Thyroid gland (tissue), 4 donors: Measurements from ENCODE around the gene DTX3. TPM values are rescaled to one million over a fixed set of nuclear protein-coding genes. Genes with fewer than 3 reads are reported as not detected.
A peak's percentile ranks its signal among the peaks of the same experiment; 100 is the strongest.
"Not testable (repeated sequence)": the region's sequence is repeated elsewhere in the genome, so short reads cannot be mapped to it uniquely, and the experiment has no call there.

Experiments
- DNase-seq, 2 donors: peaks; one replicate each; pipeline ENCODE4 v3.0.0-alpha.2; 2019
- H3K27ac ChIP-seq, 3 donors: fragments of 200-600 bp; sonication (generic); 1 replicate in 2 of 3; 2 replicates in 1 of 3; pipeline ENCODE4 v1.5.1; 2016 to 2019; ENCODE audit warnings: mild to moderate bottlenecking in 1 of 3, moderate library complexity in 1 of 3
- H3K27me3 ChIP-seq: fragments of 200-600 bp; sonication (generic); one replicate; pipeline ENCODE4 v1.5.1; 2019
- H3K36me3 ChIP-seq, 2 donors: fragments of 200-600 bp; sonication (generic); one replicate each; pipeline ENCODE4 v1.5.1; 2016 to 2019
- H3K4me1 ChIP-seq, 2 donors: fragments of 200-600 bp; sonication (generic); one replicate each; pipeline ENCODE4 v1.5.1; 2017 to 2019
- H3K4me3 ChIP-seq, 3 donors: fragments of 200-600 bp; sonication (generic); replicated peaks in 1 of 3; 1 replicate in 2 of 3; 2 replicates in 1 of 3; pipeline ENCODE4 v1.5.1; 2016; ENCODE audit warnings: mild to moderate bottlenecking in 1 of 3
- H3K9me3 ChIP-seq: fragments of 200-600 bp; sonication (generic); one replicate; pipeline ENCODE4 v1.5.1; 2017
- CTCF ChIP-seq, 6 experiments: fragments of 200-600 bp in 3 of 6; fragments of 450-650 bp in 3 of 6; sonication (generic) in 3 of 6; IDR thresholded peaks; one replicate each; pipeline ENCODE4 v1.5.1; 2016 to 2019; ENCODE audit warnings: antibody characterized with exemption in 6 of 6, mild to moderate bottlenecking in 2 of 6, inconsistent platforms in 1 of 6, moderate library complexity in 1 of 6
- POLR2A ChIP-seq, 2 donors: fragments of 450-650 bp; IDR thresholded peaks; one replicate each; pipeline ENCODE4 v1.6.1; 2017; ENCODE audit warnings: antibody characterized with exemption in 2 of 2, mild to moderate bottlenecking in 2 of 2, moderate library complexity in 1 of 2
- WGBS, 2 donors: methylation state at CpG; one replicate each; pipeline ENCODE4 v1.1.5; 2017; 5-methylcytosine and 5-hydroxymethylcytosine counted together
- intact Hi-C: fragments of 100-400 bp; cut with DNase I; formaldehyde crosslinking; loops from one replicate; pipeline ENCODE4 v1.15.1; 2023
- total RNA-seq, 4 donors: library from RNA; depleted of rRNA; stranded (reverse); fragments of >200 nt; gene quantifications; one replicate each; pipeline ENCODE4 v1.2.3, GENCODE V29; 2016

DTX3 gene
- total RNA-seq, 4 donors from 2014 or later = 29.2 to 42.0 (median 33.9) TPM

GRCh38 chr12:57632073-57632957 is 27.7 kb downstream of the DTX3 start:
- H3K36me3 ChIP-seq = no peaks in the 10 kb centered on the region
- H3K27me3 ChIP-seq = peaks cover 14% of the 10 kb centered on the region
- no peaks in the 10 kb centered on the region for H3K9me3 ChIP-seq
- 1 to 2% methylated on average over 31 to 40 of the region's 67 CpGs for WGBS, 2 donors
- no peak overlapping the region for H3K27ac ChIP-seq
- no peak for TF ChIP-seq POLR2A (IDR thresholded peaks at IDR 0.05)
- TF ChIP-seq CTCF (IDR thresholded peaks at IDR 0.05) = no peak
- intact Hi-C loops = no loop called here
- DNase-seq = no peak
- H3K4me3 ChIP-seq = peak overlapping the region in 2 of 3 donors; percentile 6 to 43
- peaks cover 18 to 25% of the 10 kb centered on the region in 2 donors for H3K4me1 ChIP-seq

GRCh38 chr12:57632958-57633840 is 28.6 kb downstream of the DTX3 start, which contains the start of gene B4GALNT1:
B4GALNT1 (minus strand) TSS chr12:57633201; CDS start chr12:57632132, 1,069 bp downstream.
- TF ChIP-seq POLR2A (IDR thresholded peaks at IDR 0.05) (no peak), CTCF (IDR thresholded peaks at IDR 0.05) (peak; percentile 53 to 94 (median 84))
- H3K4me1 ChIP-seq = peaks cover 12 to 16% of the 10 kb centered on the region in 2 donors
- H3K27ac ChIP-seq = no peak within 1 kb of the TSS
- H3K36me3 ChIP-seq = no peaks in the 10 kb centered on the region
- no peaks in the 10 kb centered on the region for H3K9me3 ChIP-seq
- H3K4me3 ChIP-seq = peak within 1 kb of the TSS in 2 of 3 donors; percentile 6 to 43
- intact Hi-C loops = no loop called here
- 5 to 8% methylated on average over 22 to 45 of the region's 58 CpGs for WGBS, 2 donors
- H3K27me3 ChIP-seq = peaks cover 11% of the 10 kb centered on the region
- peak; percentile 51 to 63 for DNase-seq

- H3K4me3 ChIP-seq, H3K36me3 ChIP-seq, intact Hi-C loops, DNase-seq, H3K9me3 ChIP-seq, H3K27me3 ChIP-seq, H3K27ac ChIP-seq: not testable (repeated sequence)
- H3K4me1 ChIP-seq = peaks cover 11 to 16% of the 10 kb centered on the region in 2 donors
- 78 to 81% methylated on average over 9 of the region's 9 CpGs for WGBS, 2 donors
These were observed 32.1 kb downstream of the DTX3 start for GRCh38 chr12:57636731-57637130.

GRCh38 chr12:57637364-57637763 is 32.7 kb downstream of the DTX3 start:
- H3K9me3 ChIP-seq = no peaks in the 10 kb centered on the region
- TF ChIP-seq POLR2A (IDR thresholded peaks at IDR 0.05) (no peak), CTCF (IDR thresholded peaks at IDR 0.05) (no peak)
- H3K27ac ChIP-seq = no peak overlapping the region
- no peaks in the 10 kb centered on the region for H3K36me3 ChIP-seq
- intact Hi-C loops = no loop called here
- peaks cover 5 to 10% of the 10 kb centered on the region in 2 donors for H3K4me1 ChIP-seq
- H3K27me3 ChIP-seq = peaks cover under 1% of the 10 kb centered on the region
- H3K4me3 ChIP-seq = no peak overlapping the region
- no peak for DNase-seq
- WGBS, 2 donors = 51 to 73% methylated on average over 3 of the region's 3 CpGs

- TF ChIP-seq CTCF (IDR thresholded peaks at IDR 0.05) = no peak
- no peak for TF ChIP-seq POLR2A (IDR thresholded peaks at IDR 0.05)
- H3K27me3 ChIP-seq = no peaks in the 10 kb centered on the region
- H3K36me3 ChIP-seq = no peaks in the 10 kb centered on the region
- WGBS, 2 donors = 92 to 96% methylated on average over 3 of the region's 3 CpGs
- H3K9me3 ChIP-seq = no peaks in the 10 kb centered on the region
- DNase-seq = no peak
- intact Hi-C loops = no loop called here
- H3K4me3 ChIP-seq = no peak overlapping the region
- H3K4me1 ChIP-seq = peaks cover 0 to 4% of the 10 kb centered on the region in 2 donors
- H3K27ac ChIP-seq = no peak overlapping the region
These were observed 33.5 kb downstream of the DTX3 start for GRCh38 chr12:57638096-57638495.
